IMR-90 (cell line): ENCODE measurements around the gene EFEMP2. TPM values are rescaled to one million over a fixed set of nuclear protein-coding genes. Genes with fewer than 3 reads are reported as not detected.
"Not testable (repeated sequence)": the region's sequence is repeated elsewhere in the genome, so short reads cannot be mapped to it uniquely, and the experiment has no call there.

Experiments used
- ATAC-seq: fragments of 200-7000 bp; cut with Tn5 transposase; 2 replicates; pipeline ENCODE4 v1.9.1; 2020; ENCODE audit warnings: low read depth, mild to moderate bottlenecking, moderate library complexity
- BruUV-seq: library from RNA; stranded (reverse); fragments of 400-500 nt; replicated peaks from 2 replicates; lab custom pipeline; 2021; lab: Mats Ljungman, UMichigan
- CTCF ChIA-PET: fragments of 300-600 bp; formaldehyde crosslinking; extraction: SDS; loops from one replicate; lab custom pipeline; 2021; ENCODE audit warnings: antibody characterized with exemption; lab: Yijun Ruan, JAX
- POLR2A ChIA-PET: fragments of 300-600 bp; sonication (Branson Sonifier 250); formaldehyde crosslinking; loops from one replicate; lab custom pipeline; 2022; ENCODE audit warnings: antibody characterized with exemption; ENCODE audit not compliant: unreplicated experiment; lab: Charles Lee
- DNase-seq: peaks from one replicate; pipeline ENCODE4 v3.0.0; 2013
- H2AFZ ChIP-seq: replicated peaks from 2 replicates; pipeline ENCODE3; 2013; ENCODE audit warnings: low read length, mild to moderate bottlenecking; ENCODE audit not compliant: poor library complexity
- H2AK5ac ChIP-seq: 2 replicates; pipeline ENCODE4 v1.6.1; 2013; ENCODE audit warnings: low read depth, low read length, inconsistent platforms
- H2AK9ac ChIP-seq: replicated peaks from 2 replicates; pipeline ENCODE3; 2013; ENCODE audit warnings: mild to moderate bottlenecking, low read depth, low read length, moderate library complexity; ENCODE audit not compliant: poor library complexity
- H2BK120ac ChIP-seq: 2 replicates; pipeline ENCODE4 v1.6.1; 2013; ENCODE audit warnings: low read depth, low read length, inconsistent platforms
- H2BK15ac ChIP-seq: 3 replicates; pipeline ENCODE4 v1.6.1; 2013; ENCODE audit warnings: low read depth, low read length, inconsistent platforms
- H2BK20ac ChIP-seq: 2 replicates; pipeline ENCODE4 v1.6.1; 2013; ENCODE audit warnings: low read depth, mild to moderate bottlenecking, inconsistent platforms, low read length, moderate library complexity
- H2BK5ac ChIP-seq: 2 replicates; pipeline ENCODE4 v1.6.1; 2013; ENCODE audit warnings: mild to moderate bottlenecking, low read depth, low read length, inconsistent platforms; ENCODE audit not compliant: poor library complexity, severe bottlenecking
- H3K14ac ChIP-seq: replicated peaks from 2 replicates; pipeline ENCODE4 v1.6.1; 2013; ENCODE audit warnings: low read depth, low read length, inconsistent platforms
- H3K18ac ChIP-seq: 2 replicates; pipeline ENCODE4 v1.6.1; 2013; ENCODE audit warnings: low read depth, low read length, control low read depth
- H3K23ac ChIP-seq: 2 replicates; pipeline ENCODE4 v1.6.1; 2013; ENCODE audit warnings: low read depth, low read length, inconsistent platforms
- H3K27ac ChIP-seq: 2 replicates; pipeline ENCODE4 v1.5.1; 2013; ENCODE audit warnings: mild to moderate bottlenecking, control low read depth, low read length; ENCODE audit not compliant: insufficient read depth
- H3K27me3 ChIP-seq: 2 replicates; pipeline ENCODE4 v1.6.1; 2013; ENCODE audit warnings: low read length; ENCODE audit not compliant: control insufficient read depth, insufficient read depth
- H3K36me3 ChIP-seq: 2 replicates; pipeline ENCODE4 v1.6.1; 2013; ENCODE audit warnings: low read length, mixed read lengths; ENCODE audit not compliant: control insufficient read depth, insufficient read depth
- H3K4ac ChIP-seq: 2 replicates; pipeline ENCODE4 v1.6.1; 2013; ENCODE audit warnings: low read depth, low read length, inconsistent platforms
- H3K4me1 ChIP-seq: 2 replicates; pipeline ENCODE4 v1.6.1; 2013; ENCODE audit warnings: low read length, mixed read lengths; ENCODE audit not compliant: control insufficient read depth, insufficient read depth
- H3K4me2 ChIP-seq: 2 replicates; pipeline ENCODE4 v1.6.1; 2013; ENCODE audit warnings: low read depth, mild to moderate bottlenecking, control low read depth, low read length, moderate library complexity
- H3K4me3 ChIP-seq: 2 replicates; pipeline ENCODE4 v1.5.1; 2013; ENCODE audit warnings: low read depth, mild to moderate bottlenecking, control low read depth, low read length, moderate library complexity; ENCODE audit not compliant: insufficient read depth
- H3K56ac ChIP-seq: 2 replicates; pipeline ENCODE4 v1.6.1; 2013; ENCODE audit warnings: low read length, inconsistent platforms; ENCODE audit not compliant: insufficient read depth; ENCODE audit errors: extremely low read depth
- H3K79me1 ChIP-seq, 2 experiments: 2 replicates each; pipeline ENCODE4 v1.6.1; 2013; ENCODE audit warnings: low read length in 2 of 2, inconsistent platforms in 1 of 2, low read depth in 1 of 2
- H3K9ac ChIP-seq: 2 replicates; pipeline ENCODE4 v1.6.1; 2013; ENCODE audit warnings: low read depth, low read length, control low read depth
- H3K9me1 ChIP-seq: 2 replicates; pipeline ENCODE4 v1.6.1; 2013; ENCODE audit warnings: low read length, inconsistent platforms; ENCODE audit not compliant: insufficient read depth
- H3K9me3 ChIP-seq: 2 replicates; pipeline ENCODE4 v1.6.1; 2013; ENCODE audit warnings: low read length; ENCODE audit not compliant: control insufficient read depth, insufficient read depth
- H4K20me1 ChIP-seq: 2 replicates; pipeline ENCODE4 v1.6.1; 2013; ENCODE audit warnings: low read length, inconsistent platforms; ENCODE audit not compliant: insufficient read depth
- H4K5ac ChIP-seq: 2 replicates; pipeline ENCODE4 v1.6.1; 2013; ENCODE audit warnings: mild to moderate bottlenecking, low read depth, low read length, control low read depth
- H4K8ac ChIP-seq, 2 experiments: 2 replicates each; pipeline ENCODE4 v1.6.1; 2013; ENCODE audit warnings: low read depth in 2 of 2, low read length in 2 of 2, control low read depth in 1 of 2, inconsistent platforms in 1 of 2
- H4K91ac ChIP-seq: 2 replicates; pipeline ENCODE4 v1.6.1; 2013; ENCODE audit warnings: low read depth, low read length, inconsistent platforms; ENCODE audit not compliant: insufficient read depth
- POLR2A ChIP-seq: IDR thresholded peaks from 2 replicates; pipeline ENCODE4 v1.6.1; 2012; ENCODE audit warnings: mild to moderate bottlenecking, low read depth, low read length
- WGBS, 2 experiments: methylation state at CpG; one replicate each; pipeline versions ENCODE4 v1.1.5 to v1.1.7; 2013; ENCODE audit warnings: missing lambda C conversion rate in 2 of 2; ENCODE audit not compliant: insufficient read length in 1 of 2; ENCODE audit errors: extremely low coverage in 2 of 2; 5-methylcytosine and 5-hydroxymethylcytosine counted together
- dilution Hi-C: fragments of 300-500 bp; cut with HindIII; formaldehyde crosslinking; loops from one replicate; pipeline ENCODE4 v1.14.3; 2018; ENCODE audit warnings: low sequenced_read_pairs; ENCODE audit not compliant: unreplicated experiment
- in situ Hi-C: fragments of 300-500 bp; cut with MboI; formaldehyde crosslinking; loops from 3 replicates; pipeline ENCODE4 v1.14.3; 2019; ENCODE audit warnings: low sequenced_read_pairs, inconsistent platforms, mixed read lengths
- intact Hi-C: fragments of 100-400 bp; cut with micrococcal nuclease; formaldehyde crosslinking; loops from 2 replicates; pipeline ENCODE4 v1.10.0; 2022
- polyA plus RNA-seq, 3 experiments: library from polyadenylated mRNA; depleted of rRNA; stranded (reverse); fragments of >200 nt; gene quantifications; 2 replicates each; pipeline ENCODE4 v1.2.3, GENCODE V29; 2012; ENCODE audit warnings: low replicate concordance in 1 of 3
- total RNA-seq: library from RNA; depleted of rRNA; stranded (reverse); fragments of >200 nt; gene quantifications from 2 replicates; pipeline ENCODE4 v1.2.3, GENCODE V29; 2012

The EFEMP2 gene
- total and polyA plus RNA-seq, 2 of the 4 experiments (the other 2 are of a cell fraction) = 62.7 to 431 TPM

GRCh38 chr11:65892137-65892540 is 19.5 kb upstream of the EFEMP2 start:
- WGBS, 2 experiments = no CpG with 5 or more reads among the region's 5 CpGs
- Histone ChIP-seq H3K23ac (peak overlapping the region; percentile 77), H3K36me3 (peaks cover 39% of the 10 kb centered on the region), H2AK5ac (peak overlapping the region; percentile 22; the same call in 1 of the 2 replicates), H3K4me1 (peaks cover 38% of the 10 kb centered on the region), H3K14ac (peak overlapping the region; percentile 71; the same call in 1 of the 2 replicates), H4K20me1 (peaks cover 76% of the 10 kb centered on the region), H2BK15ac (0 out of 3 replicates have a peak overlapping the region, but pooled peaks have one; percentile 3), H3K56ac (peak overlapping the region; percentile 77), H3K27ac (peak overlapping the region; percentile 93), H2BK120ac (peak overlapping the region; percentile 17; the same call in 1 of the 2 replicates), H3K4me2 (peak overlapping the region; percentile 84), H3K9ac (peak overlapping the region; percentile 88), H3K79me1 (peaks cover 0 to 33% of the 10 kb centered on the region in 2 experiments; a peak in 3 of 4 replicates), H3K4ac (peak overlapping the region; percentile 55), H3K4me3 (peak overlapping the region; percentile 63), H4K8ac (peak overlapping the region in 1 of 2 experiments; percentile 33; a peak in 1 of 4 replicates), H2BK5ac (peak overlapping the region; percentile 84)
- intact Hi-C loops, H2AFZ ChIP-seq, H2AK9ac ChIP-seq, H2BK20ac ChIP-seq, dilution Hi-C loops, H3K27me3 ChIP-seq, ATAC-seq, CTCF ChIA-PET, H4K5ac ChIP-seq, BruUV-seq, H3K9me3 ChIP-seq, H3K9me1 ChIP-seq, H3K18ac ChIP-seq, H4K91ac ChIP-seq: not testable (repeated sequence)
- peak; percentile 28 for TF ChIP-seq POLR2A
- DNase-seq = peak; percentile 40
- POLR2A ChIA-PET = interaction anchor here (1.0 to 4.4 kb wide), 3 partner anchors 10 to 70 kb away, joined by 3 to 20 read pairs (median 6); no protein-coding TSS in a partner anchor
- in situ Hi-C loops = loop anchor here (5.0 kb wide), 1 partner anchor 70 kb away; the partner anchor contains the start of gene SART1
